ENCODE results near the gene VWA3A. TPM values are rescaled to one million over a fixed set of nuclear protein-coding genes. Genes with fewer than 3 reads are reported as not detected.
"Not testable (repeated sequence)": the region's sequence is repeated elsewhere in the genome, so short reads cannot be mapped to it uniquely, and the experiment has no call there.

Gene VWA3A
- total RNA-seq, 6 experiments from 2014 or later = 0.15 TPM; not detected in 5

DNA sequence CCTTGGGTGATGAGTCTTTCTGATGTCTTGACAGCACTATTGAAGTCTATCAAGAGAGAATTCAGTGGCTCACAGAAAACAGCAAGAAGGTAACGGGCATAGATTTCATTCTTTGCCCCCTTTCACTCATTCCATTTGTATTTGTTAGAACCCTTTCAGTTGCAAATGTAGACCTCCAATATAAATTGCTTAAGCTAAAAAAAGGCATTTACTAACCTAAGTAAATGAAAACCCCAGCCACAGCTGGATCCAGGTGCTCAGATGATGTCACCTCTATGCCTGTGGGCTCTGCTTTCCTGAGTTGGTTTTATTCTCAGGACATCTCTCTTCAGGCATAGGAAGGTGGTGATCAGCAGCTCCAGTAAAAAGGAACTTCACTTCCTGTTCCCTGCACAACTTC lies 11.1 kb downstream of the VWA3A start:
- DNase-seq (no peak), ATAC-seq (no peak)
- WGBS (ENCODE audit: insufficient coverage, low coverage, low lambda C conversion rate, missing lambda C conversion rate) = 100% methylated on average over 1 of the region's 1 CpG
- Histone ChIP-seq H3K9me3 (no peaks in the 10 kb centered on the region), H3K36me3 (no peaks in the 10 kb centered on the region), H3K27me3 (no peaks in the 10 kb centered on the region), H3K4me1 (no peaks in the 10 kb centered on the region), H3K27ac (no peak overlapping the region), H3K4me3 (no peak overlapping the region)
- intact Hi-C loops (cut with DNase I) = no loop called here
- TF ChIP-seq, protein P1, sequence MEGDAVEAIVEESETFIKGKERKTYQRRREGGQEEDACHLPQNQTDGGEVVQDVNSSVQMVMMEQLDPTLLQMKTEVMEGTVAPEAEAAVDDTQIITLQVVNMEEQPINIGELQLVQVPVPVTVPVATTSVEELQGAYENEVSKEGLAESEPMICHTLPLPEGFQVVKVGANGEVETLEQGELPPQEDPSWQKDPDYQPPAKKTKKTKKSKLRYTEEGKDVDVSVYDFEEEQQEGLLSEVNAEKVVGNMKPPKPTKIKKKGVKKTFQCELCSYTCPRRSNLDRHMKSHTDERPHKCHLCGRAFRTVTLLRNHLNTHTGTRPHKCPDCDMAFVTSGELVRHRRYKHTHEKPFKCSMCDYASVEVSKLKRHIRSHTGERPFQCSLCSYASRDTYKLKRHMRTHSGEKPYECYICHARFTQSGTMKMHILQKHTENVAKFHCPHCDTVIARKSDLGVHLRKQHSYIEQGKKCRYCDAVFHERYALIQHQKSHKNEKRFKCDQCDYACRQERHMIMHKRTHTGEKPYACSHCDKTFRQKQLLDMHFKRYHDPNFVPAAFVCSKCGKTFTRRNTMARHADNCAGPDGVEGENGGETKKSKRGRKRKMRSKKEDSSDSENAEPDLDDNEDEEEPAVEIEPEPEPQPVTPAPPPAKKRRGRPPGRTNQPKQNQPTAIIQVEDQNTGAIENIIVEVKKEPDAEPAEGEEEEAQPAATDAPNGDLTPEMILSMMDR (IDR thresholded peaks at IDR 0.05) = no peak
- no peak for TF ChIP-seq POLR2A (IDR thresholded peaks at IDR 0.05)

- intact Hi-C loops (cut with DNase I) = no loop called here
- Histone ChIP-seq H3K4me3 (no peak overlapping the region), H3K4me1 (no peaks in the 10 kb centered on the region), H3K27me3 (no peaks in the 10 kb centered on the region), H3K27ac (no peak overlapping the region), H3K9me3 (no peaks in the 10 kb centered on the region), H3K36me3 (no peaks in the 10 kb centered on the region)
- WGBS (ENCODE audit: insufficient coverage, low coverage, low lambda C conversion rate, missing lambda C conversion rate) = 28% methylated on average over 3 of the region's 4 CpGs
- ATAC-seq = no peak
- DNase-seq = no peak
- TF ChIP-seq, protein P1 (IDR thresholded peaks at IDR 0.05) = no peak
- no peak for TF ChIP-seq POLR2A (IDR thresholded peaks at IDR 0.05)
These were observed 17.0 kb downstream of the VWA3A start for GRCh38 chr16:22109258-22109898.

- H3K4me1 ChIP-seq; H3K27me3 ChIP-seq; H3K9me3 ChIP-seq; DNase-seq; H3K36me3 ChIP-seq; ATAC-seq; intact Hi-C loops (cut with DNase I); H3K27ac ChIP-seq; H3K4me3 ChIP-seq: not testable (repeated sequence)
- 78% methylated on average over 2 of the region's 5 CpGs for WGBS (ENCODE audit: insufficient coverage, low coverage, low lambda C conversion rate, missing lambda C conversion rate)
These were observed 19.3 kb downstream of the VWA3A start for GRCh38 chr16:22111629-22112028.

GRCh38 chr16:22116095-22116700 lies 23.9 kb downstream of the VWA3A start:
- TF ChIP-seq, protein P1 (IDR thresholded peaks at IDR 0.05) = no peak
- no peak for TF ChIP-seq POLR2A (IDR thresholded peaks at IDR 0.05)
- Histone ChIP-seq H3K4me1 (no peaks in the 10 kb centered on the region), H3K9me3 (no peaks in the 10 kb centered on the region), H3K27ac (no peak overlapping the region), H3K36me3 (no peaks in the 10 kb centered on the region), H3K4me3 (no peak overlapping the region), H3K27me3 (no peaks in the 10 kb centered on the region)
- DNase-seq (no peak), ATAC-seq (no peak)
- intact Hi-C loops (cut with DNase I) = no loop called here
- WGBS (ENCODE audit: insufficient coverage, low coverage, low lambda C conversion rate, missing lambda C conversion rate) = 88% methylated on average over 1 of the region's 2 CpGs

GRCh38 chr16:22117609-22118008 lies 25.3 kb downstream of the VWA3A start:
- H3K27ac ChIP-seq = no peak overlapping the region
- H3K4me3 ChIP-seq = no peak overlapping the region
- H3K36me3 ChIP-seq = no peaks in the 10 kb centered on the region
- DNase-seq = no peak
- intact Hi-C loops (cut with DNase I) = no loop called here
- TF ChIP-seq, protein P1 (IDR thresholded peaks at IDR 0.05) = no peak
- no peak for TF ChIP-seq POLR2A (IDR thresholded peaks at IDR 0.05)
- no peaks in the 10 kb centered on the region for H3K27me3 ChIP-seq
- no peaks in the 10 kb centered on the region for H3K9me3 ChIP-seq
- no peaks in the 10 kb centered on the region for H3K4me1 ChIP-seq
- ATAC-seq = no peak
- 67% methylated on average over 2 of the region's 2 CpGs for WGBS (ENCODE audit: insufficient coverage, low coverage, low lambda C conversion rate, missing lambda C conversion rate)

Measured in right lobe of liver (tissue), 6 donors.